ENCODE data around the gene MS4A14.
A peak's percentile ranks its signal among the peaks of the same experiment; 100 is the strongest.
"Not testable (repeated sequence)": the region's sequence is repeated elsewhere in the genome, so short reads cannot be mapped to it uniquely, and the experiment has no call there.

The MS4A14 gene

DNA sequence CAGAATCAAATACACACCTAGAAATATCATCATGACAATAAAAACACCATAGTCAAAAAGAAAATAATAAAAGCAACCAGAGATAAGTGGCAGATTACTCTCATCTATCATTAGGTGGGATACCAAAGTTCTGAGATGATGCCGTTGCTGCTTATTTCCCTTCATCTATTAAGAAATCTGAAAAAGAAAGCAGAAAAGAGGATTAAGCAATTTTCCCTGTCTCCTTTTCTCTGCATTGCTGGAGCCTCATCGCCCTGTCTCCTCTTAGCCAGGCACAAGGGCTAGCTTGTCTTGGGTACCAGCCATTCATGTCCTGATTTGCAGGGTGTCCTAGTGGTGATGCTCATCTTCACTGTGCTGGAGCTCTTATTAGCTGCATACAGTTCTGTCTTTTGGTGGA, 3.9 kb upstream of the MS4A14 start:
- no peak for DNase-seq

DNA sequence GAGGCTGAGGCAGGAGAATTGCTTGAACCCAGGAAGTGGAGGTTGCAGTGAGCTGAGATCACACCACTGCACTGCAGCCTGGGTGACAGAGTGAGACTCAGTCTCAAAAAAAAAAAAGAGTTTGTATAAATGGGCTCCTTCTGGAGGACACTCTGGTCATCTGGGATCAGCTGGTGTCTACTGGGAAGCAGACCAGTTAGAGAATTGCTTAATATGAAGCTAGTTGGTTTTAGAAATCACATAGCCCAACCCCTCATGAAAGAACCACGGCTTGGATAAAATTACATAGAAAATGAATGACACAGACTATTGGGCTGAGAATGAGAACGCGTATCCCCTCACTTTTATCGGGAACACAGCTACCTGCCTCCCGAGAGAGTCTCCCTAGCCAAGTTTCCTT, 3.2 kb upstream of the MS4A14 start:
- no peak for DNase-seq

DNA sequence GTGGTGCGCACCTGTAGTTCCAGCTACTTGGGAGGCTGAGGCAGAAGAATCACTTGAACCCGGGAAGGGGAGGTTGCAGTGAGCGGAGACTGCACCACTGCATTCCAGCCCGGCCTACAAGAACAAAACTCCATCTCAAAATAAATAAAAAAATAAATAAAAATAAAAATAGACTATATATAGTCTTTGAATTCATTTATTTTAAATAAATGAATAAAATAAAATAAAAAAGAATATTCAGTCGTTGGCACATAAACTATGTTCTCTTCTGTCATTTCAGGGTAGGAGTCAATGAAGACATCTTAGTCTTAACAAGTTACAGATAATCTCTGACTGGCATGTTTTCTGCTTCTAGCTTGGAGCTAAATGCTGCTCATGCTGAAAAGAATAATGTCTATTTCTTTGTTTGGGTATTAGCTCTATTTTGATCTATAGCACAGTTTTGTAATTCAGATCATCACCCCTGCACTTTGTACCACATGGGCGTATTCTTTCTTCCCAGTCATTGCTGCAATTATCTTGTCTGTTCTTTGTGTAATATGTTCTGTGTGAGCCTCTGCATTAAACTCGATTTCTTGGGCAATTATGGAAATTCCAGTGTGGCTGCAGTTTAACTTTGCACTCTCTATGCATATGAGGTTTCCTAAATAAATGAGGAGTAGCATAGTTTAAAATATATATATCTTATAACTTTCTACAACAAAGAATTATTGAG, 1.4 kb upstream of the MS4A14 start:
- no peak for DNase-seq

DNA sequence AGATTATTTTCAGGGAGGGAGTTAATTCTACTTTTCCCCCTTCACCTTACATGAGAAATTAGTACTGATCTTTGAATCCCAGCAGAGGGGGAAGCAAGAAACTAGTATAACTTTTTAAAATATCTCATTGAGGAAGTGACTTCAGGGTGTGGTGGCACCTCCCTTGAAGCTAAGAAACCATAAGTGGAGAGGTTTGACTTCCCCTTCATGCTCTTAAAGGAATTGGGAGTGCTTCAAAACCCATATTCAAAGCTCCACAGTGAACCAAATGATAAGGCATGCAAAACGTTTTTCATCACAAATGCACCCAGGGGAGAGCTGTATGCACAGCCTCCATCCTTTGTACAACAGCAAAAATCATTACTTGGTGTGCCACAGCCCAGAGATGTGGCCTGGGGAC, 540 bp downstream of the MS4A14 start:
- peak; percentile 0 for DNase-seq

DNA sequence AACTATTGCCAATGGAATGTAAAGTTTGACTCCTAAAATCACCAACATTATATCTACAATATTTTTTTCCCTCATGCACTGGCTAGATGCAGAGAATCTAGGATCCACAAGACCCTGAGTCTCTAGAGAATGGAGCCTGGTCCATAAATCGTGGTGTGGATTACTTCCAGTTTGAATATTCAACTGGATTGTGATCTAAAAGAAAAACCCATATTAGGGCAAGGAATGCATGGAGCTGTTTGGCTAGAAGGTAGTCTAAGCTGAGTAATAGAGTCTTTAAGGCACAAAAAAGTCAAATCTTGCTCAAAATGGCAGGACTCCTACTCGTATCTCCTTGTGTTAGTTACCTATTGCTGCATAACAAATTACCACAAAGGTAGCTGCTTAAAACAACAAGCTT, 23.8 kb downstream of the MS4A14 start:
- DNase-seq = no peak

DNA sequence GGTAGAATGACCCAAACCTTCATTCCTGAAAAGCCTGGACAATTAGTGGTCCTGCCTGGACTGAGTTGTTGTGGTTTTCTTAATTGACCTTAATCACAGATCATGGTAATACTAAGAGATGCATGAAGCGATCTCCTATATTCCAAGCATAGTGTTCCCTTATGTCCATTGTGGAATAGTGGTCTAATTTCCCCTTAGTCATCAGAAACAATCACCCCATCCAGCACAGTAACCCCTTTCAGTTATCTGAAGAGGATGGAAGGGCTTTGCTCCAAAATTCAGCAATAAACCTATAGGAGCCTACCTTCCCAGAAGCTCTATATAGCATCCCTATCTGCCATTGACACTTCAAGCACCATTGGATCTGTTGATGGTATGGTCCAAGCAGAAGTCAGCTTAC, 26.4 kb downstream of the MS4A14 start:
- no peak for DNase-seq

DNA sequence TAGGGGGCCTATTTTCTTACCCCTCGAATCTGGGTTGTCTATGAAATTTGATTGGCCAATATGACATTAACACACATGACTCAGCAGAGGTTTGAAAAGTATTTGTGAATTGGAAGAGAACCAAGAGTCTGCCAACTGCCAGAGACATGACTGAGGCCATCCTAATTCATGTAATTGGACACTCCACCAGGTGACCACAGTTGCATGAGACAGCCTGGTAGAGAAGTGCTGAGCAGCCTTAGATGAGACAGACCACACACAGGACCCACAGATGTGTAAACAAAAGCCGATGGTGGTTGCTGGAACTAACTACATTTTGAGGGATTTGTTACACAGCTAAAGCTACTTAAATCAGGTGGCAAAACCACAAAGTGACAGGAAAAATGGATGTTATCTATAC, 32.3 kb downstream of the MS4A14 start:
- DNase-seq = no peak

DNA sequence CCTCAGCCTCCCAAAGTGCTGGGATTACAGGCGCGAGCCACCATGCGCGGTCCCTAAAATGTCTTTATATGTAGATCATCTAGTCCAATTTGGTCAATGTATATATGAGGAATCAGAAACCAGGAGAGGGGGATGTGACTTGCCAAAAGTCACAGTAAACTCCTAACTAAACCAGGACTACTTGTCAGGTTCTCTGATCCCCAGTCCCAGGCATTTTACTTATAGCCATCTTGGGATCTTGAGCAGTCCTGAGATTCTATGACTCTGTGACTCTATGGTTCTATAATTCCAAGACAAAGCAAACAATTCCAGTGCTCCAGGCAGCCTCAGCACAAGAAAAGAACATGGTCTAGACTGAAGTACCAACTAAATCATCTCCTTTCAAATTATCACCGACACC, 33.0 kb downstream of the MS4A14 start, which contains the start of gene MS4A5:
MS4A5 (plus strand) TSS at position 301 of the 400 bp plus-strand sequence. CDS start 103 bp downstream, outside the sequence.
- no peak for DNase-seq

DNA sequence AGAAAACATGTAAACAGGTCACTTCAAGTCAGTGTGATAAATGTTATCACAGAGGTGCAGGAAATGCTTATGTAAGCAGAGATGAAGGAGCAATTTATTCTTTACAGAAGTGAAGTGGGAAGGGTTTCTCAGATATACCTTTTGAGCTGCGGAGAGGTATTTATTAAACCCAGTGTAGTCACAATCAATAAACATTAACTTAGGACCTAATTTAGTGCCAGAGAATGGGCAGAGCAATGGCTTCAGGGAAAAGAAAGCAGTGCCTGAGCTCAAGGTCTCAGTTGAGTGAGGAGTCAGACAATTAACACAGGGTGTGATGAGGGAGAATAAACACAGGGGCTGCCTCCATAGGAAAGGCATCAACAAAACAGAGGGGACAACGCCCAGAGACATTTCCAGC, 35.0 kb downstream of the MS4A14 start:
- DNase-seq = no peak

DNA sequence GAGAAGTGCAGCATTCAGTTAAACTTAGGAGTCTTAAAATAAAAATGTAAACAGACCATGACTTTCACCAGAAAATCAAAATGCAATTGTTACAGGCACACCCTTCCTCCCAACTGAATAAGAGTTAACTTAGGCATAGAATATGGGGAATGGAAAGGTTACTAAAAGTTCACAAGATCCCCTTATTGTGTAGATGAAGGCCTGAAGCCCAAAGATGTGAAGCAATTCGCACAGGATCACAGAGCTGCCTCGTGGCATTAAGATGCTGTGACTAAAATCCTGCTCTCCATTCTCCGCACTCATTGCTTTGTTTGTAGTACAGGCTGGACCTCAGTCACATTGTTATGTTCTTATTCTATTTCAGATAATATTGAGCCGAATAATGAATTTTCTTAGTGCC, 37.1 kb downstream of the MS4A14 start:
- DNase-seq = no peak

DNA sequence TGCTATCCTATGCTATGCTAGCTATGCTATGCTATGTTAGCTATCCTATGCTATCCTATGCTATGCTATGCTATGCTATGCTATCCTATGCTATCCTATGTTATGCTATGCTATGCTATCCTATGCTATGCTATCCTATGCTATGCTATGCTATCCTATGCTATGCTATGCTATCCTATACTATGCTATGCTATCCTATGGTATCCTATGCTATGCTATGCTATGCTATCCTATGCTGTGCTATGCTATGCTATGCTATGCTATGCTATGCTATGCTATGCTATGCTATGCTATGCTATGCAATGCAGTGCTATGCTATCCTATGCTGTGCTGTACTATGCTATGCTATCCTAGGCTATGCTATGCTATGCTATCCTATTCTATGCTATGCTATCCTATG, 50.8 kb downstream of the MS4A14 start:
- no peak for DNase-seq

DNA sequence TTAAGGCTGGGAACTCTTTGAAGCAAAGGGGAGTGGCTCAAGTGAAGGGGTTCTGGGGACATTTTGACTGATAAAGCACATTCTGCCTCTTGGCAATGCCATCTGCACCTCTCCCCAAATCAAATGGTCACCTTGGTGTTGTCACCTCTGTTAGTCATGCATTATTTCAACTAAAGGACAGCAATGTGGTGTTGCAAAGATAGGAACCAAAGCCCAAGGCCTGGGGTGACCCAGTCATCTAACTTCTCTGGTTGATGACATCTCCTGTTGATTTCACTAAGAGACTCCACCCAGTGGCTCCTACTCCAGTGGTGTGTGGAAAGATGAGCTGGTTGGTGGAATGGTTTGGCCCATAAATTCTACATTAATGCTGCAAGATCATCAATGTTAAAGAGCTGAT, 51.6 kb downstream of the MS4A14 start:
- no peak for DNase-seq

DNA sequence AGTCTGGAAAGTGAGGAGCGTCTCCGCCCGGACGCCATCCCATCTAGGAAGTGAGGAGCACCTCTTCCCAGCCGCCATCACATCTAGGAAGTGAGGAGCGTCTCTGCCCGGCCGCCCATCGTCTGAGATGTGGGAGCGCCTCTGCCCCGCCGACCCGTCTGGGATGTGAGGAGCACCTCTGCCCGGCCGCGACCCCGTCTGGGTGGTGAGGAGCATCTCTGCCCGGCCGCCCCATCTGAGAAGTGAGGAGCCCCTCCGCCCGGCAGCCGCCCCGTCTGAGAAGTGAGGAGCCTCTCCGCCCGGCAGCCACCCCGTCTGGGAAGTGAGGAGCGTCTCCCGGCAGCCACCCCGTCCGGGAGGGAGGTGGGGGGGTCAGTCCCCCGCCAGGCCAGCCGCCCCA, 54.9 kb downstream of the MS4A14 start:
- not testable (repeated sequence) for DNase-seq

DNA sequence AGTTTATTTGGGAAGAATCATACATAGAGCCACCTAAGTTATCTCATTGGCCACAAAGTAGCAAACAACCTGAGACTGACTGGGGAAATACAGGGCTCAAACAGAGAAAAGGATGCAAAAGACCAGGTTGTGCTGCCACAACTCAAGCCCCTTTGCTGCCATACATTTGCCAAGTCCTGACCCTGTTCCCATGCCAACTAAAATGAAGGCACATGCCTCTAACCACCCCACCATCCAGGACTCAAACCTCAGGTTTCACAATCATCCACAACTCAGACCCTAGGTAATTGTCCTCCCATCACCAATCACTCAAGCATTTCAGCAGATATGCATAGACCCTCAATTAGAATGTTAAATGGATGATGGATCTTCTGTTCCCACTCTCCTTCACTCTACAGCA, 58.0 kb downstream of the MS4A14 start:
- no peak for DNase-seq

DNA sequence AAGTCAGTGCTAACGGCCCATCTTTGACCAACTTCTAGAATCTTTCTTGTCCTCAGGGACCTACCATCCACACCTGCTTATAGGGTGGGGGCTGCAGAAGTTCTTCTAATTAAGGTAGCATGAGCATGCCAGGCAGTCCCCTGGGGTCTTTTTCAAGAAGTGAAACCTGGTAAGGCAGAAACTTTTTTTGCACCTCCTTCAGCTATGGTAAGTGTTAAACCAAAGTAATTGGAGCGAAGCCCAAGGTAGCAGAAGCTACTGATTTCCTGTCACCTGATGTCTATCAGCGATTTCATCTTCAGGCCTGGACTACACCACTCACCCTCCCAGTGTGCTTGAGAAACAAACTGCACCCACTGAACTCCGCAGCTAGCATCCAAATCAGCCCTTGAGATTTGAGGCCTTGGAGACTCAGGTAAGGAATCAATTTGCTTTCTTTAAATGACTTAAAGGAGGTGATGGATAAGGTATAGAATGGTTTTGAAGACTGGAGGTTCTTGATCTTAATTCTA, 59.3 kb downstream of the MS4A14 start, which contains the start of gene MS4A1:
MS4A1 (plus strand) TSS at position 317 of the 512 bp plus-strand sequence. CDS start 6,528 bp downstream, outside the sequence.
- DNase-seq = no peak

DNA sequence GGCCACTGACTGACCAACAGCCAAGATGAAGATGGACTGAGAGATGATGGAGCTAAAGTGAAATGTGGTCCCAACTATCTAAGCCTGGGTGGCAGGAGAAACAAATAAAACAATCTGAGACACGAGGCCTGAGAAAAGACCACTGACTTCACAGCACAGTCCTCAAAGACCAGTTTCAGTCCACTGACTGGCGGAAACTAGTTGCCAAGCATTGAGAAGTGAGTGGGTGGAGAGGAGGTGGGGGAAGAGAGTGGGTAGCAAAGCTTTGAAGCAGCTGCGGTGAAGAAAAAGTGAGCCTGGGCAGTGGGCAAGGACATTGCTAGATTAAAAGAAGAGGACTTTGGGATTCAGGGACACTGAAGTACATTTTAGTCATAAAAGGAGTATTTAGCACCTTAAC, 61.3 kb downstream of the MS4A14 start:
- no peak for DNase-seq

DNA sequence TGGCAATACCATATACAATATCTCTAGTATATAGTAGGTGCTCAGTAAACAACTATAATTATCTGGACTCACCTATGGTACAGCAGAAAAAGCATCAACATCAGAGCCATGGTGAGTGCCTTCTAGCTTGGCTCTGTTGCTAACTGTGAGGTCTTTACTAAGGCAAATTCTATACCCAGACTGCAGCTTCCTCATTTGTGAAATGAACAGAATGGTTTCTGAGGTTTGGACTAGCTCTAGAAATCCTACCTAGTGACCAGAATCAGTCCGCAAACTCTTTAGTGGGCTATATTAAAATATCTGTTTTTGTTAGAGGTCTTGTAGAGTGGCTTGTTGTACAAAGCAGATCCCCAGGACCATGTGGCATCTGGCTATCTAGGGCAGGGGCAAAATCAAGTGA, 63.1 kb downstream of the MS4A14 start:
- no peak for DNase-seq

Measured in midbrain (tissue), 1 donor.